H1 (cell line): ENCODE data around the gene CDIPT. TPM values are rescaled to one million over a fixed set of nuclear protein-coding genes. Genes with fewer than 3 reads are reported as not detected.

Source experiments
- CTCF ChIA-PET: fragments of 300-600 bp; sonication (Branson Sonifier 250); formaldehyde crosslinking; loops from one replicate; lab custom pipeline; 2021; ENCODE audit not compliant: partially characterized antibody; lab: Charles Lee
- POLR2A ChIA-PET: fragments of 300-600 bp; sonication (Branson Sonifier 250); formaldehyde crosslinking; loops from one replicate; lab custom pipeline; 2021; ENCODE audit warnings: inconsistent platforms; ENCODE audit not compliant: partially characterized antibody; lab: Charles Lee
- DNase-seq, 2 experiments: peaks; one replicate each; pipeline versions ENCODE4 v3.0.0 to v3.0.0-alpha.2; 2010 to 2022; ENCODE audit warnings: low spot score in 2 of 2, low read depth in 1 of 2, mixed read lengths in 1 of 2
- FAIRE-seq: peaks from 2 replicates; lab custom pipeline; 2011; peaks lifted over from hg19 to GRCh38; lab: Jason Lieb, UNC
- H2AFZ ChIP-seq: 2 replicates; pipeline ENCODE4 v1.8.1; 2012; ENCODE audit warnings: low read length, inconsistent platforms
- H2AK5ac ChIP-seq: 2 replicates; pipeline ENCODE4 v1.6.1; 2013; ENCODE audit warnings: low read depth, low read length
- H2BK120ac ChIP-seq: replicated peaks from 2 replicates; pipeline ENCODE3; 2013; ENCODE audit warnings: low read depth, low read length, inconsistent platforms
- H2BK12ac ChIP-seq: 2 replicates; pipeline ENCODE4 v1.6.1; 2013; ENCODE audit warnings: low read depth, low read length
- H2BK15ac ChIP-seq: 2 replicates; pipeline ENCODE4 v1.6.1; 2013; ENCODE audit warnings: low read length
- H2BK20ac ChIP-seq: 2 replicates; pipeline ENCODE4 v1.6.1; 2013; ENCODE audit warnings: low read length
- H2BK5ac ChIP-seq: 2 replicates; pipeline ENCODE4 v1.6.1; 2013; ENCODE audit warnings: low read depth, low read length
- H3K14ac ChIP-seq: 2 replicates; pipeline ENCODE4 v1.6.1; 2013; ENCODE audit warnings: inconsistent platforms; ENCODE audit not compliant: insufficient read length
- H3K18ac ChIP-seq: 2 replicates; pipeline ENCODE4 v1.6.1; 2013; ENCODE audit warnings: low read length; ENCODE audit errors: extremely low read depth
- H3K23ac ChIP-seq: 2 replicates; pipeline ENCODE4 v1.6.1; 2013; ENCODE audit warnings: inconsistent platforms; ENCODE audit not compliant: insufficient read length
- H3K23me2 ChIP-seq: 2 replicates; pipeline ENCODE4 v1.6.1; 2013; ENCODE audit warnings: low read depth, low read length
- H3K27ac ChIP-seq: 2 replicates; pipeline ENCODE4 v1.6.1; 2011; ENCODE audit warnings: low read depth, low read length, inconsistent platforms
- H3K27me3 ChIP-seq, 4 experiments: replicated peaks in 1 of 4; 1 replicate in 1 of 4; 2 replicates in 3 of 4; pipeline versions ENCODE4 v1.6.1 to v1.8.1; 2011 to 2013; ENCODE audit warnings: low read length in 3 of 4, mild to moderate bottlenecking in 3 of 4, inconsistent platforms in 2 of 4, mixed read lengths in 2 of 4, moderate library complexity in 1 of 4; ENCODE audit not compliant: control insufficient read depth in 3 of 4, insufficient read depth in 3 of 4; ENCODE audit errors: extremely low read depth in 1 of 4
- H3K36me3 ChIP-seq, 4 experiments: 2 replicates each; pipeline versions ENCODE4 v1.6.1 to v1.8.1; 2011 to 2013; ENCODE audit warnings: mild to moderate bottlenecking in 4 of 4, low read length in 3 of 4, moderate library complexity in 2 of 4, control low read depth in 1 of 4, inconsistent platforms in 1 of 4; ENCODE audit not compliant: insufficient read depth in 4 of 4, control insufficient read depth in 2 of 4
- H3K4ac ChIP-seq: replicated peaks from 2 replicates; pipeline ENCODE3; 2013; ENCODE audit warnings: low read length, low read depth, mixed read lengths, inconsistent platforms; ENCODE audit not compliant: insufficient read length
- H3K4me1 ChIP-seq, 4 experiments: replicated peaks in 1 of 4; 1 replicate in 1 of 4; 2 replicates in 3 of 4; pipeline versions ENCODE4 v1.6.1 to v1.8.1; 2011 to 2013; ENCODE audit warnings: low read length in 3 of 4, inconsistent platforms in 2 of 4, mixed read lengths in 1 of 4; ENCODE audit not compliant: insufficient read depth in 4 of 4, control insufficient read depth in 3 of 4
- H3K4me2 ChIP-seq, 2 experiments: 2 replicates each; pipeline versions ENCODE4 v1.6.1 to v1.8.1; 2011 to 2013; ENCODE audit warnings: low read depth in 2 of 2, low read length in 2 of 2, control low read depth in 1 of 2, inconsistent platforms in 1 of 2, mild to moderate bottlenecking in 1 of 2; ENCODE audit not compliant: insufficient read depth in 1 of 2
- H3K4me3 ChIP-seq, 4 experiments: fragments of 200-600, 300-600 bp in 1 of 4; sonication (generic), shearing (Covaris generic), sonication (Bioruptor Twin) in 1 of 4; 2 replicates each; pipeline versions ENCODE4 v1.5.1 to v1.8.1; 2011 to 2016; ENCODE audit warnings: low read length in 4 of 4, low read depth in 3 of 4, control low read depth in 2 of 4, inconsistent platforms in 2 of 4, mild to moderate bottlenecking in 2 of 4, mixed read lengths in 1 of 4, moderate library complexity in 1 of 4; ENCODE audit not compliant: insufficient read depth in 2 of 4; ENCODE audit errors: extremely low read depth in 1 of 4
- H3K56ac ChIP-seq: replicated peaks from 2 replicates; pipeline ENCODE3; 2013; ENCODE audit warnings: low read depth, mild to moderate bottlenecking, mixed read lengths, low read length, inconsistent platforms; ENCODE audit not compliant: insufficient read length
- H3K79me1 ChIP-seq: 2 replicates; pipeline ENCODE4 v1.6.1; 2013; ENCODE audit warnings: low read depth, low read length, control low read depth
- H3K79me2 ChIP-seq, 2 experiments: 2 replicates each; pipeline versions ENCODE4 v1.6.1 to v1.8.1; 2012 to 2013; ENCODE audit warnings: low read length in 2 of 2, mild to moderate bottlenecking in 2 of 2, inconsistent platforms in 1 of 2; ENCODE audit not compliant: insufficient read depth in 2 of 2, control insufficient read depth in 1 of 2
- H3K9ac ChIP-seq, 4 experiments: replicated peaks in 1 of 4; 1 replicate in 1 of 4; 2 replicates in 3 of 4; pipeline versions ENCODE4 v1.6.1 to v1.8.1; 2011 to 2013; ENCODE audit warnings: low read depth in 3 of 4, low read length in 3 of 4, control low read depth in 2 of 4, mild to moderate bottlenecking in 2 of 4, moderate library complexity in 2 of 4, inconsistent platforms in 1 of 4; ENCODE audit errors: extremely low read depth in 1 of 4
- H3K9me3 ChIP-seq, 2 experiments: 2 replicates each; pipeline versions ENCODE4 v1.6.1 to v1.8.1; 2012 to 2013; ENCODE audit warnings: mild to moderate bottlenecking in 2 of 2, moderate library complexity in 2 of 2, control low read depth in 1 of 2, inconsistent platforms in 1 of 2, low read depth in 1 of 2, low read length in 1 of 2, mixed read lengths in 1 of 2; ENCODE audit not compliant: insufficient read depth in 2 of 2
- H4K20me1 ChIP-seq, 2 experiments: replicated peaks in 1 of 2; 2 replicates each; pipeline versions ENCODE3 to v1.8.1; 2011 to 2013; ENCODE audit warnings: inconsistent platforms in 2 of 2, low read length in 2 of 2, mild to moderate bottlenecking in 1 of 2; ENCODE audit not compliant: insufficient read depth in 2 of 2, control insufficient read depth in 1 of 2
- H4K5ac ChIP-seq: 2 replicates; pipeline ENCODE4 v1.6.1; 2013; ENCODE audit warnings: low read length, low read depth, mixed read lengths, inconsistent platforms; ENCODE audit not compliant: insufficient read length
- H4K8ac ChIP-seq: 2 replicates; pipeline ENCODE4 v1.8.0; 2013; ENCODE audit warnings: mild to moderate bottlenecking, moderate library complexity, low read length, inconsistent platforms; ENCODE audit not compliant: insufficient read depth; ENCODE audit errors: extremely low read depth
- H4K91ac ChIP-seq: replicated peaks from 2 replicates; pipeline ENCODE3; 2013; ENCODE audit warnings: low read length, mixed read lengths, inconsistent platforms; ENCODE audit not compliant: insufficient read length
- BACH1 ChIP-seq: IDR thresholded peaks from 2 replicates; pipeline ENCODE4 v1.6.1; 2012; ENCODE audit warnings: low read length, improper control_type of control experiment
- CHD2 ChIP-seq: IDR thresholded peaks from 2 replicates; pipeline ENCODE4 v1.6.1; 2012; ENCODE audit warnings: low read length, improper control_type of control experiment
- CREB1 ChIP-seq: IDR thresholded peaks from 2 replicates; pipeline ENCODE4 v1.6.1; 2012; ENCODE audit warnings: inconsistent platforms
- GTF2F1 ChIP-seq: IDR thresholded peaks from 2 replicates; pipeline ENCODE4 v1.6.1; 2012; ENCODE audit warnings: low read depth, low read length, improper control_type of control experiment, borderline replicate concordance
- KDM4A ChIP-seq: IDR thresholded peaks from one replicate; pipeline ENCODE4 v1.7.1; 2012; ENCODE audit warnings: low read depth, mild to moderate bottlenecking, moderate library complexity, low read length, inconsistent platforms; ENCODE audit not compliant: severe bottlenecking
- MAX ChIP-seq: IDR thresholded peaks from 2 replicates; pipeline ENCODE4 v1.6.1; 2012; ENCODE audit warnings: inconsistent platforms
- SP1 ChIP-seq: IDR thresholded peaks from 2 replicates; pipeline ENCODE4 v1.6.1; 2011; ENCODE audit warnings: low read depth, low read length
- SP4 ChIP-seq: IDR thresholded peaks from 2 replicates; pipeline ENCODE4 v1.6.1; 2012; ENCODE audit warnings: low read length, inconsistent platforms
- SRF ChIP-seq: IDR thresholded peaks from 2 replicates; pipeline ENCODE4 v1.6.1; 2011; ENCODE audit warnings: mild to moderate bottlenecking, low read depth, low read length, moderate library complexity
- TBP ChIP-seq: IDR thresholded peaks from 2 replicates; pipeline ENCODE4 v1.6.1; 2011; ENCODE audit warnings: low read depth, low read length, improper control_type of control experiment
- WGBS, 2 experiments: shearing (Covaris generic) in 1 of 2; methylation state at CpG; one replicate each; pipeline versions ENCODE4 v1.1.6 to v1.1.7; 2013 to 2015; ENCODE audit warnings: low lambda C conversion rate in 2 of 2, mixed read lengths in 2 of 2, inconsistent platforms in 1 of 2, low coverage in 1 of 2, missing lambda C conversion rate in 1 of 2; ENCODE audit not compliant: insufficient replicate concordance in 2 of 2, insufficient coverage in 1 of 2, insufficient read length in 1 of 2; ENCODE audit errors: extremely low coverage in 1 of 2, missing lambda C conversion rate in 1 of 2; 5-methylcytosine and 5-hydroxymethylcytosine counted together
- polyA plus RNA-seq, 7 experiments: library from polyadenylated mRNA; depleted of rRNA in 3 of 7; stranded (reverse) in 5 of 7; unstranded in 2 of 7; fragments of >200 nt in 5 of 7; fragments of 200-250 nt in 2 of 7; gene quantifications; 1 replicate in 5 of 7; 2 replicates in 1 of 7; 4 replicates in 1 of 7; pipeline versions ENCODE4 v1.2.1 to v1.2.3, GENCODE V29; 2011 to 2013; ENCODE audit warnings: missing spikeins in 2 of 7, mixed read lengths in 2 of 7
- total RNA-seq: library from RNA; stranded (reverse); fragmentation: NEBNext Ultra II Directional; extraction: Animal tissue kit (Norgen Biotek cat#: 25700); gene quantifications from 2 replicates; pipeline ENCODE4 v1.2.1, GENCODE V29; 2021
- TF ChIP-seq, protein P1 (sequence below): IDR thresholded peaks from 2 replicates; pipeline ENCODE4 v1.6.1; 2012; ENCODE audit warnings: inconsistent platforms

CDIPT gene
- total and polyA plus RNA-seq, 2 of the 8 experiments (the other 6 are each of a cell fraction or from before 2014, with no cell fraction given) = 69.2 to 140 TPM

DNA sequence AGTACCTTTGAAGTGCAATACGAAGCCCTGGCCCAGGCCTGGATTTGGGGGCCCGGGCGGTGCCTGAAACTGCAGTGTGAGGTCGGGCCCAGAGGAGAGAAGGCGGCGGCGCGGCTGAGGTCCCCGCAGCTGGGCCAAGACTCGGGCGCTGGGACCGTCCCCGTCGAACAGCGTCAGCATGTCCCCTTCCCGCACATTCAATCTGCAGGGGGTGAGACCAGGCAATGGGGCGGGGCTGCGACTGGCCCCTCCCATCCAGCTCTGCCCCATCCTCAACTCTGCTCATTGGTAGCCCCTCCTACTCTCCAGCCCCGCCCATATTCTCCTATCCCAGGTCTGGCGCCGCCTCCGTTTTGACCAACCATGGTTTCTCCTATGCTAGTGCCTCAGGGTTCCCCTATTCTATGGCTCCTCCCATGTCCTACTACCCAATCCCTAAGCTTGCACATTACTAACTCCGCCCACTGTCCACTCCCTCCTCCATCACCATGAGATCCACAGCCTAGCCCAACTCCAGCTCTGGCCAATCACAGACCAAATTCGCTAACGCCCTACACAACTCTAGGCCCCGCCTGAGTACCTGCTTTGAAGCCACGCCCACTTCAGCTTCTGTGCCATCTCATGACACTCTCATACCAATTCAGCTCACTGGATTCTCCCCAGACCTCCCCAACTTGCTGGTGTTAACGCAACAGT lies 14.4 kb upstream of the CDIPT start:
- Histone ChIP-seq H4K20me1 (peaks cover 1 to 2% of the 10 kb centered on the region in 2 experiments), H3K4me3 (peak overlapping the region; percentile 41 to 64 (median 52)), H3K9ac (peak overlapping the region in 1 of 4 experiments; percentile 38; a peak in 3 of 7 replicates), H3K4me1 (peaks cover 0 to 11% (median 7%) of the 10 kb centered on the region in 4 experiments; a peak in 5 of 7 replicates), H3K79me2 (no peaks in the 10 kb centered on the region; a peak in 1 of 4 replicates), H2BK20ac (no peak overlapping the region), H4K5ac (no peak overlapping the region), H3K18ac (no peak overlapping the region), H3K27me3 (no peaks in the 10 kb centered on the region), H3K79me1 (no peaks in the 10 kb centered on the region), H3K4ac (no peak overlapping the region), H3K14ac (no peak overlapping the region), H3K23ac (no peak overlapping the region), H2BK15ac (no peak overlapping the region), H2AFZ (peak overlapping the region; percentile 37; the same call in 1 of the 2 replicates), H2BK12ac (0 out of 2 replicates have a peak overlapping the region, but pooled peaks have one; percentile 52), H3K56ac (no peak overlapping the region), H3K9me3 (no peaks in the 10 kb centered on the region), H3K23me2 (peaks cover 7% of the 10 kb centered on the region; the same call in 1 of the 2 replicates), H2BK5ac (peak overlapping the region; percentile 45; the same call in 1 of the 2 replicates), H3K27ac (peak overlapping the region; percentile 42; the same call in 1 of the 2 replicates), H4K8ac (no peak overlapping the region; the same call in 1 of the 2 replicates), H3K4me2 (peak overlapping the region; percentile 69 to 91), H2AK5ac (peak overlapping the region; percentile 4; the same call in 1 of the 2 replicates), H4K91ac (no peak overlapping the region), H2BK120ac (no peak overlapping the region), H3K36me3 (peaks cover 0 to 5% (median under 1%) of the 10 kb centered on the region in 4 experiments; a peak in 3 of 8 replicates)
- ChIA-PET CTCF (interaction anchor here (0.6 to 1.7 kb wide), 11 partner anchors 9 to 235 kb away, joined by 3 to 8 read pairs (median 4); partner anchors contain the start of genes ASPHD1, PAGR1 and TMEM219), POLR2A (interaction anchor here (0.7 to 2.2 kb wide), 11 partner anchors 8 to 168 kb away, joined by 3 to 15 read pairs (median 4); partner anchors contain the start of genes ASPHD1 and SEZ6L2)
- WGBS, 2 experiments = 5% methylated on average over 27 of the region's 28 CpGs; no CpG with 5 or more reads in 1 of the 2 experiments
- DNase-seq = peak; percentile 99
- FAIRE-seq = peak; percentile 100
- TF ChIP-seq KDM4A = peak; percentile 53
- TF ChIP-seq SP4 = 0 out of 2 replicates have a peak, but pooled peaks have one; percentile 28
- TF ChIP-seq CHD2 = no peak
- TF ChIP-seq TBP = no peak; the same call in 1 of the 2 replicates
- no peak for TF ChIP-seq GTF2F1
- TF ChIP-seq SP1 = peak; percentile 63; the same call in 1 of the 2 replicates
- peak; percentile 59 for TF ChIP-seq MAX
- TF ChIP-seq, protein P1, sequence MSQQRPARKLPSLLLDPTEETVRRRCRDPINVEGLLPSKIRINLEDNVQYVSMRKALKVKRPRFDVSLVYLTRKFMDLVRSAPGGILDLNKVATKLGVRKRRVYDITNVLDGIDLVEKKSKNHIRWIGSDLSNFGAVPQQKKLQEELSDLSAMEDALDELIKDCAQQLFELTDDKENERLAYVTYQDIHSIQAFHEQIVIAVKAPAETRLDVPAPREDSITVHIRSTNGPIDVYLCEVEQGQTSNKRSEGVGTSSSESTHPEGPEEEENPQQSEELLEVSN = peak; percentile 89
- 0 out of 2 replicates have a peak, but pooled peaks have one; percentile 1 for TF ChIP-seq SRF
- TF ChIP-seq CREB1 = peak; percentile 81
- TF ChIP-seq BACH1 = no peak
